ENCODE results near the gene ACBD4. TPM values are rescaled to one million over a fixed set of nuclear protein-coding genes. Genes with fewer than 3 reads are reported as not detected.
A peak's percentile ranks its signal among the peaks of the same experiment; 100 is the strongest.

Gene ACBD4
- total and polyA plus RNA-seq, 2 of the 13 experiments (the other 11 are each of a cell fraction or from before 2014, with no cell fraction given), result 16.1 to 26.9 TPM

- TF ChIP-seq KLF11 (CRISPR knock-in tag; IDR thresholded peaks at IDR 0.05), result no peak
These were observed 23.6 kb upstream of the ACBD4 start (continued) for GRCh38 chr17:45111850-45112249.

GRCh38 chr17:45112559-45113423 lies 22.7 kb upstream of the ACBD4 start:
- DNase-seq (ENCODE audit: low spot score), result no peak
- TF ChIP-seq GATAD2A (CRISPR knock-in tag; IDR thresholded peaks at IDR 0.05) (no peak), MED1 (CRISPR knock-in tag; IDR thresholded peaks at IDR 0.05) (no peak), HNRNPL (IDR thresholded peaks at IDR 0.05; ENCODE audit: low read depth, low read length) (0 out of 2 replicates have a peak, but pooled peaks have one; percentile 41), ZNF275 (CRISPR knock-in tag; IDR thresholded peaks at IDR 0.05; ENCODE audit: borderline replicate concordance) (no peak), ONECUT2 (CRISPR knock-in tag; IDR thresholded peaks at IDR 0.05) (no peak), ZNF121 (CRISPR knock-in tag; IDR thresholded peaks at IDR 0.05) (0 out of 2 replicates have a peak, but pooled peaks have one; percentile 27), REL (CRISPR knock-in tag; conservative IDR thresholded peaks at IDR 0.05) (no peak), KAT8 (CRISPR knock-in tag; IDR thresholded peaks at IDR 0.05) (no peak), ZNF737 (CRISPR knock-in tag; IDR thresholded peaks at IDR 0.05; ENCODE audit: borderline replicate concordance) (no peak), ZFP1 (CRISPR knock-in tag; IDR thresholded peaks at IDR 0.05) (no peak), SP4 (CRISPR knock-in tag; IDR thresholded peaks at IDR 0.05) (0 out of 2 replicates have a peak, but pooled peaks have one; percentile 41), MEIS2 (CRISPR knock-in tag; IDR thresholded peaks at IDR 0.05) (no peak), BATF2 (CRISPR knock-in tag; IDR thresholded peaks at IDR 0.05) (no peak)
- TF ChIP-seq, protein P1, sequence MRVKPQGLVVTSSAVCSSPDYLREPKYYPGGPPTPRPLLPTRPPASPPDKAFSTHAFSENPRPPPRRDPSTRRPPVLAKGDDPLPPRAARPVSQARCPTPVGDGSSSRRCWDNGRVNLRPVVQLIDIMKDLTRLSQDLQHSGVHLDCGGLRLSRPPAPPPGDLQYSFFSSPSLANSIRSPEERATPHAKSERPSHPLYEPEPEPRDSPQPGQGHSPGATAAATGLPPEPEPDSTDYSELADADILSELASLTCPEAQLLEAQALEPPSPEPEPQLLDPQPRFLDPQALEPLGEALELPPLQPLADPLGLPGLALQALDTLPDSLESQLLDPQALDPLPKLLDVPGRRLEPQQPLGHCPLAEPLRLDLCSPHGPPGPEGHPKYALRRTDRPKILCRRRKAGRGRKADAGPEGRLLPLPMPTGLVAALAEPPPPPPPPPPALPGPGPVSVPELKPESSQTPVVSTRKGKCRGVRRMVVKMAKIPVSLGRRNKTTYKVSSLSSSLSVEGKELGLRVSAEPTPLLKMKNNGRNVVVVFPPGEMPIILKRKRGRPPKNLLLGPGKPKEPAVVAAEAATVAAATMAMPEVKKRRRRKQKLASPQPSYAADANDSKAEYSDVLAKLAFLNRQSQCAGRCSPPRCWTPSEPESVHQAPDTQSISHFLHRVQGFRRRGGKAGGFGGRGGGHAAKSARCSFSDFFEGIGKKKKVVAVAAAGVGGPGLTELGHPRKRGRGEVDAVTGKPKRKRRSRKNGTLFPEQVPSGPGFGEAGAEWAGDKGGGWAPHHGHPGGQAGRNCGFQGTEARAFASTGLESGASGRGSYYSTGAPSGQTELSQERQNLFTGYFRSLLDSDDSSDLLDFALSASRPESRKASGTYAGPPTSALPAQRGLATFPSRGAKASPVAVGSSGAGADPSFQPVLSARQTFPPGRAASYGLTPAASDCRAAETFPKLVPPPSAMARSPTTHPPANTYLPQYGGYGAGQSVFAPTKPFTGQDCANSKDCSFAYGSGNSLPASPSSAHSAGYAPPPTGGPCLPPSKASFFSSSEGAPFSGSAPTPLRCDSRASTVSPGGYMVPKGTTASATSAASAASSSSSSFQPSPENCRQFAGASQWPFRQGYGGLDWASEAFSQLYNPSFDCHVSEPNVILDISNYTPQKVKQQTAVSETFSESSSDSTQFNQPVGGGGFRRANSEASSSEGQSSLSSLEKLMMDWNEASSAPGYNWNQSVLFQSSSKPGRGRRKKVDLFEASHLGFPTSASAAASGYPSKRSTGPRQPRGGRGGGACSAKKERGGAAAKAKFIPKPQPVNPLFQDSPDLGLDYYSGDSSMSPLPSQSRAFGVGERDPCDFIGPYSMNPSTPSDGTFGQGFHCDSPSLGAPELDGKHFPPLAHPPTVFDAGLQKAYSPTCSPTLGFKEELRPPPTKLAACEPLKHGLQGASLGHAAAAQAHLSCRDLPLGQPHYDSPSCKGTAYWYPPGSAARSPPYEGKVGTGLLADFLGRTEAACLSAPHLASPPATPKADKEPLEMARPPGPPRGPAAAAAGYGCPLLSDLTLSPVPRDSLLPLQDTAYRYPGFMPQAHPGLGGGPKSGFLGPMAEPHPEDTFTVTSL (CRISPR knock-in tag; IDR thresholded peaks at IDR 0.05; ENCODE audit: borderline replicate concordance), result no peak

More at GRCh38 chr17:45112559-45113423, 22.7 kb upstream of the ACBD4 start:
- Histone ChIP-seq H4K20me1 (ENCODE audit: insufficient read depth, low read length) (no peaks in the 10 kb centered on the region), H3K4me1 (ENCODE audit: insufficient read depth, low read length) (peaks cover 56% of the 10 kb centered on the region), H3K4me2 (ENCODE audit: low read depth, low read length) (no peak overlapping the region), H2AFZ (ENCODE audit: low read length) (no peak overlapping the region), H3K9me3 (ENCODE audit: low read length) (no peaks in the 10 kb centered on the region), H3K9ac (ENCODE audit: insufficient read depth, low read depth, low read length) (no peak overlapping the region), H3K4me3 (replicated peaks in 1 of 3; ENCODE audit: insufficient read depth in 1 of 3, low read depth in 2 of 3, low read length in 3 of 3) (no peak overlapping the region), H3K36me3 (replicated peaks in 1 of 2; ENCODE audit: control insufficient read depth in 1 of 2, insufficient read depth in 2 of 2, low read length in 2 of 2) (peaks cover 2 to 6% of the 10 kb centered on the region in 2 experiments; a peak in 3 of 5 replicates), H3K27me3 (ENCODE audit: control insufficient read depth in 1 of 2, insufficient read depth in 2 of 2, low read length in 2 of 2) (no peaks in the 10 kb centered on the region), H3K79me2 (ENCODE audit: insufficient read depth, low read length) (no peaks in the 10 kb centered on the region), H3K27ac (ENCODE audit: extremely low read length, insufficient read depth, low read length) (no peak overlapping the region)
- in situ Hi-C loops (cut with HindIII; ENCODE audit: extremely low pct_ligation_motif_present, low pct_unique_long_range_greater_than_20kb), result no loop called here
- 92% methylated on average over 21 of the region's 23 CpGs for WGBS (ENCODE audit: low lambda C conversion rate)
- no TSS peak for BruUV-seq (replicated peaks)
- POLR2A ChIA-PET, result interaction anchor here (1.0 to 1.5 kb wide), 2 partner anchors 10 to 25 kb away, joined by 3 read pairs; no protein-coding TSS in a partner anchor
- no peak for FAIRE-seq
- ATAC-seq, result no peak
- CTCF ChIA-PET (ENCODE audit: low intra/inter-chr PET ratio, low total read pairs), result interaction anchor here (1.4 kb wide), 1 partner anchor 23 kb away, joined by 3 read pairs; the partner anchor contains the start of gene ACBD4
- intact Hi-C loops (cut with micrococcal nuclease; ENCODE audit: unreplicated experiment), result no loop called here
